ENCODE measurements around the gene NAV3.

The NAV3 gene, protein sequence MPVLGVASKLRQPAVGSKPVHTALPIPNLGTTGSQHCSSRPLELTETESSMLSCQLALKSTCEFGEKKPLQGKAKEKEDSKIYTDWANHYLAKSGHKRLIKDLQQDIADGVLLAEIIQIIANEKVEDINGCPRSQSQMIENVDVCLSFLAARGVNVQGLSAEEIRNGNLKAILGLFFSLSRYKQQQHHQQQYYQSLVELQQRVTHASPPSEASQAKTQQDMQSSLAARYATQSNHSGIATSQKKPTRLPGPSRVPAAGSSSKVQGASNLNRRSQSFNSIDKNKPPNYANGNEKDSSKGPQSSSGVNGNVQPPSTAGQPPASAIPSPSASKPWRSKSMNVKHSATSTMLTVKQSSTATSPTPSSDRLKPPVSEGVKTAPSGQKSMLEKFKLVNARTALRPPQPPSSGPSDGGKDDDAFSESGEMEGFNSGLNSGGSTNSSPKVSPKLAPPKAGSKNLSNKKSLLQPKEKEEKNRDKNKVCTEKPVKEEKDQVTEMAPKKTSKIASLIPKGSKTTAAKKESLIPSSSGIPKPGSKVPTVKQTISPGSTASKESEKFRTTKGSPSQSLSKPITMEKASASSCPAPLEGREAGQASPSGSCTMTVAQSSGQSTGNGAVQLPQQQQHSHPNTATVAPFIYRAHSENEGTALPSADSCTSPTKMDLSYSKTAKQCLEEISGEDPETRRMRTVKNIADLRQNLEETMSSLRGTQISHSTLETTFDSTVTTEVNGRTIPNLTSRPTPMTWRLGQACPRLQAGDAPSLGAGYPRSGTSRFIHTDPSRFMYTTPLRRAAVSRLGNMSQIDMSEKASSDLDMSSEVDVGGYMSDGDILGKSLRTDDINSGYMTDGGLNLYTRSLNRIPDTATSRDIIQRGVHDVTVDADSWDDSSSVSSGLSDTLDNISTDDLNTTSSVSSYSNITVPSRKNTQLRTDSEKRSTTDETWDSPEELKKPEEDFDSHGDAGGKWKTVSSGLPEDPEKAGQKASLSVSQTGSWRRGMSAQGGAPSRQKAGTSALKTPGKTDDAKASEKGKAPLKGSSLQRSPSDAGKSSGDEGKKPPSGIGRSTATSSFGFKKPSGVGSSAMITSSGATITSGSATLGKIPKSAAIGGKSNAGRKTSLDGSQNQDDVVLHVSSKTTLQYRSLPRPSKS (N-terminal part only)

DNA sequence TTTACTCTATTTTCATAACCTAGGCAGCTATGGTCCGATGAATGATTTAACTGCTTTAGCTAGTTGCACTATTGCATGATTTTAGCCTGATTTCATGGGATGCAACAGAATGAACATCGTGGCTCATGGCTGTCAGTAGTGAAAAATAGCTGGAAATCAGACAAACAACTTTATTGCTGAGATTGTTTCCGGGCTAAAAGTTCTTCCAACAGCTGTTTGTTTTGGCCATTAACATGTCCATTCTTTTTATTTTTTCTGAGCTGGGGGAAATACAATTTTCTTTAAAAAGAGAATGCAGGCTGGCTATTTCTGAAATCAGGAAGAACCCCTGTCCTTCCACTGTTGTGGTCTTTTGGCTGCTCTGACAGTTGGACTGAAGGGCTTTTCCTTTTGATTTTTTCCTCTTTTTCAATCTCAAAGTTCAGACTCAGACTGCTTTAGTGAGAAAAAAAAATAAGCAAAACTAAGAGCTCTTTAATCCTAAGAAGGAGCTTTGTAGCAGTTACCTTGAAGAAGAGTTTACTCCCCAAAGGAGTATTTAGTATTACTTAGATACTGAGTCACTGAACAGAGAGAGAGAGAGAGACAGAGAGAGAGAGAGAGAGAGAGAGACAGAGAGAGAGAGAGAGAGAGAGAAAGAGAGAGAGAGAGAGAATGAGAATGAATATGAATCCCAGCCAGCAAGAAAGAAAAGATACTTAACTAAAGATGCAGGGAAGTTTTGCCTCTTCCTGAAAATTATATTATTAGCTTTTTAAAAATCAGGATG, at the start of gene NAV3:
Gene NAV3, plus strand, starts transcription at position 312 of the 769 bp plus-strand sequence. CDS start 568 bp downstream, outside the sequence.
- no peaks in the 10 kb centered on the region for H3K27me3 ChIP-seq (replicated peaks)
- no peak within 1 kb of the TSS for H3K27ac ChIP-seq
- in situ Hi-C loops (cut with HindIII; ENCODE audit: low pct_ligation_motif_present, low sequenced_read_pairs): no loop called here
- no peak for DNase-seq
- TF ChIP-seq, protein P1, sequence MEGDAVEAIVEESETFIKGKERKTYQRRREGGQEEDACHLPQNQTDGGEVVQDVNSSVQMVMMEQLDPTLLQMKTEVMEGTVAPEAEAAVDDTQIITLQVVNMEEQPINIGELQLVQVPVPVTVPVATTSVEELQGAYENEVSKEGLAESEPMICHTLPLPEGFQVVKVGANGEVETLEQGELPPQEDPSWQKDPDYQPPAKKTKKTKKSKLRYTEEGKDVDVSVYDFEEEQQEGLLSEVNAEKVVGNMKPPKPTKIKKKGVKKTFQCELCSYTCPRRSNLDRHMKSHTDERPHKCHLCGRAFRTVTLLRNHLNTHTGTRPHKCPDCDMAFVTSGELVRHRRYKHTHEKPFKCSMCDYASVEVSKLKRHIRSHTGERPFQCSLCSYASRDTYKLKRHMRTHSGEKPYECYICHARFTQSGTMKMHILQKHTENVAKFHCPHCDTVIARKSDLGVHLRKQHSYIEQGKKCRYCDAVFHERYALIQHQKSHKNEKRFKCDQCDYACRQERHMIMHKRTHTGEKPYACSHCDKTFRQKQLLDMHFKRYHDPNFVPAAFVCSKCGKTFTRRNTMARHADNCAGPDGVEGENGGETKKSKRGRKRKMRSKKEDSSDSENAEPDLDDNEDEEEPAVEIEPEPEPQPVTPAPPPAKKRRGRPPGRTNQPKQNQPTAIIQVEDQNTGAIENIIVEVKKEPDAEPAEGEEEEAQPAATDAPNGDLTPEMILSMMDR (IDR thresholded peaks at IDR 0.05; ENCODE audit: low read depth, low read length, missing control alignments): no peak
- no peak within 1 kb of the TSS for H3K4me3 ChIP-seq (ENCODE audit: low read depth, low read length)
- H3K36me3 ChIP-seq (replicated peaks): no peaks in the 10 kb centered on the region

DNA sequence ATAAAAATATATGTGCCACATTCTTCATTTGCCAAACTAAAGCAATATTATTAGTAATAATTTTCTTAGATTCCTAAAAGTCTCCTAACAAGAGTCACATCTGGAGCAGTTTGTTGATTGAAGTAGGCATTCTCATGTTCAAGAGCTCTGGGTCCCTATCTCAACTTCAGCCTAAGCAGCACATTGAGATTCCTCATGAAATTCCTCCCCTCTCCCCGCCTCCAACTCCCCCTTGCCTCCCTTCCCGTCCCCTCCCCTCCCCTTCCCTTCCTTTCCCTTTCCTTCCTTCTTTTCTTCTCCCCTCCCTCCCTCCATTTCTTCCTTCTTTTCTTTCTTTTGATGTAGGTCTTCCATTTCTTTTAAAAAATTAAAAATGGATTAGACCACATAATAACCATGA, 48.7 kb upstream of the NAV3 start:
- DNase-seq: no peak
- in situ Hi-C loops (cut with HindIII; ENCODE audit: low pct_ligation_motif_present, low sequenced_read_pairs): no loop called here
- no peak overlapping the region for H3K27ac ChIP-seq
- TF ChIP-seq, protein P1 (IDR thresholded peaks at IDR 0.05; ENCODE audit: low read depth, low read length, missing control alignments): no peak
- no peaks in the 10 kb centered on the region for H3K27me3 ChIP-seq (replicated peaks)
- H3K4me3 ChIP-seq (ENCODE audit: low read depth, low read length): no peak overlapping the region
- no peaks in the 10 kb centered on the region for H3K36me3 ChIP-seq (replicated peaks)

DNA sequence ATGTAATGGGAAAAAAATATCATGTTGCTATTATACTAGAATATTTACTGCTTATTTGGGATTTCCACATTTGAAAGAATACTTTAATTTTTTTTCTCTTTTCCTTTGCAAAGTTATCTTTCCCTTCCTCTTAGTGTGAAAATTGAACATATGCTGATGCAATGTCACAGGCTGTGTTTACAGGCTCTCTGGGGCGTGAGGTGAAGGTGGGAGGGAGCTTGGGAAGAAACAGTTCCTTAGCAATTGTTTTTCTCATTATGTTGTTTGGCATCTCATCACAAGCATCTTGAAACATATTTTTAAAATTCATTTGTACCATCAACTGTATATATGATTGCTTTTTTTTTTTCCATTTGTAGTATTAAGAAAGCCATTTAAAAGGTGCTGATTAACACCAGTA, 47.9 kb upstream of the NAV3 start:
- in situ Hi-C loops (cut with HindIII; ENCODE audit: low pct_ligation_motif_present, low sequenced_read_pairs): no loop called here
- H3K4me3 ChIP-seq (ENCODE audit: low read depth, low read length): no peak overlapping the region
- TF ChIP-seq, protein P1 (IDR thresholded peaks at IDR 0.05; ENCODE audit: low read depth, low read length, missing control alignments): no peak
- H3K27ac ChIP-seq: no peak overlapping the region
- no peaks in the 10 kb centered on the region for H3K36me3 ChIP-seq (replicated peaks)
- no peak for DNase-seq
- no peaks in the 10 kb centered on the region for H3K27me3 ChIP-seq (replicated peaks)

DNA sequence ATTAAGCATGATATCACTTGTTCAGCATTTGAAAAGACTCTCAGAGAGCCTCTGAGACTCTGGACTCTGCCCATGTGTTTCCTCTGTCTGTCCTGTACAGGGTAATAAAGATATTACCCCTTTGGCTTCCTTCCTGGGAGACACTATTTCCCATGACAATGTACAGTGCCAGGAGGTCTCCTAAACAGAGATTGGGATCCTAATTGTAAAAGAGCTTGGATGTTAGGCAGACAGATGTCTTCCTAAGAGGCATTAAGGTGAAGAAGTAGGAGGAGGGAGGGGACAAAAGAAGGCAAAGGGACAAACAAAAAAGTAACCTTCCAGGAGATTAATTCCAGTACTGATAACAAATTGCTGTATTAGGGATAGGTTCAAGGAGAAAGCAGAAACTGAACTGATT, 45.5 kb upstream of the NAV3 start:
- Histone ChIP-seq H3K36me3 (replicated peaks) (no peaks in the 10 kb centered on the region), H3K4me3 (ENCODE audit: low read depth, low read length) (no peak overlapping the region), H3K27ac (no peak overlapping the region), H3K27me3 (replicated peaks) (no peaks in the 10 kb centered on the region)
- TF ChIP-seq, protein P1 (IDR thresholded peaks at IDR 0.05; ENCODE audit: low read depth, low read length, missing control alignments): no peak
- no peak for DNase-seq
- in situ Hi-C loops (cut with HindIII; ENCODE audit: low pct_ligation_motif_present, low sequenced_read_pairs): no loop called here

DNA sequence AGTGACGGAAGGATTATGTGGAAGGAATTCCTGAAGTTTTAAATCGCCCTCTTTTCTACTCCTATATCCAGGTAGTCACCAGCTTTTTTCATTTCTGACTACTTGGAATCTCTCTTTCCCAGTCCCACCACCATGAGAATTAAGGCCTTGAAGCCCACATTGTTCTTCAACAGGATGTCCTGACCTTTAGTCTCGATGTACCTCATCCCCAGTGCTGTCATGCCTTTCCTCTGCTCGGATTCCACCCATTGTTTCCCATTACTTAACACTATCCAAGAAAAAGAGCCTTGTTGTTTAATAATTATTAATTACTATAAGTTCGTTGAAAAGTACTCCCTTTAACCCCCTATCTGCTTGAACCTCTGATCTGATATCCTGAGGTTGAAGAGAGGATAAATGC, 44.0 kb upstream of the NAV3 start:
- no peak overlapping the region for H3K27ac ChIP-seq
- no peaks in the 10 kb centered on the region for H3K27me3 ChIP-seq (replicated peaks)
- in situ Hi-C loops (cut with HindIII; ENCODE audit: low pct_ligation_motif_present, low sequenced_read_pairs): no loop called here
- no peak overlapping the region for H3K4me3 ChIP-seq (ENCODE audit: low read depth, low read length)
- TF ChIP-seq, protein P1 (IDR thresholded peaks at IDR 0.05; ENCODE audit: low read depth, low read length, missing control alignments): no peak
- no peaks in the 10 kb centered on the region for H3K36me3 ChIP-seq (replicated peaks)
- DNase-seq: no peak
